ENCODE data around the gene USP24. TPM values are rescaled to one million over a fixed set of nuclear protein-coding genes. Genes with fewer than 3 reads are reported as not detected.
"Not testable (repeated sequence)": the region's sequence is repeated elsewhere in the genome, so short reads cannot be mapped to it uniquely, and the experiment has no call there.

The USP24 gene
- total RNA-seq, 1 donor from 2014 or later, result 57.1 TPM

DNA sequence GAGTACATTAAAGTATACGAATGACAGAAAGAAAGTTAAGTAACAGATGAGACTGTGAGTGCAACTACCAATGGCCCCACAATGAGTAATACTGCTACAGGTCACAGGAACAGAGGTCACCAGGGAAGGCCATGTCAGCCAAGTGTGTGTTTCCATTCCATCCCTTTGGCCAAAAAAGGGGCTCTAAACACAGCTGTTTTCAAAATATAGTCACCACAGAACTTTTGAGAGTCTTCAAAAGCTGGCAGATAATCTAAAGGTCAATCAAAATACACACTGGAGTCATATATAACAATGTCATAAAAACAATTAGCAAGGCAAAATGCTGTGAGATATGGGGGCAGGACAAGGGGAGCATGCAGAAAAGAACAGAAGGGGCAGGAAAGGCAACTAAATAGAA lies 10.2 kb downstream of the USP24 start:
- TF ChIP-seq, protein P1, sequence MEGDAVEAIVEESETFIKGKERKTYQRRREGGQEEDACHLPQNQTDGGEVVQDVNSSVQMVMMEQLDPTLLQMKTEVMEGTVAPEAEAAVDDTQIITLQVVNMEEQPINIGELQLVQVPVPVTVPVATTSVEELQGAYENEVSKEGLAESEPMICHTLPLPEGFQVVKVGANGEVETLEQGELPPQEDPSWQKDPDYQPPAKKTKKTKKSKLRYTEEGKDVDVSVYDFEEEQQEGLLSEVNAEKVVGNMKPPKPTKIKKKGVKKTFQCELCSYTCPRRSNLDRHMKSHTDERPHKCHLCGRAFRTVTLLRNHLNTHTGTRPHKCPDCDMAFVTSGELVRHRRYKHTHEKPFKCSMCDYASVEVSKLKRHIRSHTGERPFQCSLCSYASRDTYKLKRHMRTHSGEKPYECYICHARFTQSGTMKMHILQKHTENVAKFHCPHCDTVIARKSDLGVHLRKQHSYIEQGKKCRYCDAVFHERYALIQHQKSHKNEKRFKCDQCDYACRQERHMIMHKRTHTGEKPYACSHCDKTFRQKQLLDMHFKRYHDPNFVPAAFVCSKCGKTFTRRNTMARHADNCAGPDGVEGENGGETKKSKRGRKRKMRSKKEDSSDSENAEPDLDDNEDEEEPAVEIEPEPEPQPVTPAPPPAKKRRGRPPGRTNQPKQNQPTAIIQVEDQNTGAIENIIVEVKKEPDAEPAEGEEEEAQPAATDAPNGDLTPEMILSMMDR (IDR thresholded peaks at IDR 0.05; ENCODE audit: unreplicated experiment), result no peak
- Mint-ChIP-seq H3K27ac (no peak overlapping the region), H3K4me1 (ENCODE audit: low read depth) (peaks cover 13% of the 10 kb centered on the region), H3K36me3 (ENCODE audit: insufficient read depth) (peaks cover 6% of the 10 kb centered on the region), H3K4me3 (ENCODE audit: low read depth) (no peak overlapping the region), H3K9me3 (ENCODE audit: low read depth) (no peaks in the 10 kb centered on the region), H3K27me3 (no peaks in the 10 kb centered on the region)
- DNase-seq (ENCODE audit: low spot score, unreplicated experiment), result no peak

DNA sequence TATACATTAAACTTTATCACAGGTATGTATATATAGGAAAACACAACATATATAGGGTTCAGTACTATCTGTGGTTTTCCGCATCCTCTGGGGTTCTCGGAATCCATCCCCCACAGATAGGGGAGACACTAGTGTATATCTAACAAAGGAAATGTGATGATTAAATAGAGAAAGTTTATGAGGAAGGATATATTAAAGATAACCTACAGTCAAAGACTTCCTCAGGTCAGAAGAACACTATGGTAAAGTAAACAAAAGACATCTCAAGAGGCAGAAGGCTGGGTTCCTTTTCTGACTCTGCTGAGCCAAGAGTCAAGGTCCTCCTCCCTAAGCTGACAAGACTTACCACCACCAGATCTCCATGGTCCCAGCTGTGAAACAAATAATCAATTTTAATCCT lies 12.1 kb downstream of the USP24 start:
- H3K36me3 Mint-ChIP-seq (ENCODE audit: insufficient read depth), result peaks cover 18% of the 10 kb centered on the region
- H3K27ac Mint-ChIP-seq, result no peak overlapping the region
- TF ChIP-seq, protein P1 (IDR thresholded peaks at IDR 0.05; ENCODE audit: unreplicated experiment), result no peak
- H3K4me1 Mint-ChIP-seq (ENCODE audit: low read depth), result peaks cover 10% of the 10 kb centered on the region
- peaks cover 7% of the 10 kb centered on the region for H3K9me3 Mint-ChIP-seq (ENCODE audit: low read depth)
- no peaks in the 10 kb centered on the region for H3K27me3 Mint-ChIP-seq
- no peak overlapping the region for H3K4me3 Mint-ChIP-seq (ENCODE audit: low read depth)
- no peak for DNase-seq (ENCODE audit: low spot score, unreplicated experiment)

DNA sequence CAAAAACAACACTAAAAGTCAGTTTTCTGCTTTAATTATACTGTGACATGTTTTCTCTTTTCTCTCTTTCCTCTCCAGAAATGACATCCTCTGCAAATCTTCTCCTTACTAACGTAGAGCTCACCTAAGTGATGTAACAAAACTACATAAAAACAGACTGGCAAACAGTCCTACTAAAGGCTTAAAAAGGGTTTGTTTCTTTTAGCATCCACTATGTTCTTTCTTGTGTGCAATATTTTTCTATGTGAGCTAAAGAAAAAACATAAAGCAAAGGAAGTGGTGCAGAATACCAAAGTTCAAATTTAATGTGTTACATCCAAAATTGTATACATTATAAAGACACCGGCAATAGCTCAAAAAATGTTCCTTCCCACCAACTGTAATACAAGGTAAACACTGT lies 14.5 kb downstream of the USP24 start:
- TF ChIP-seq, protein P1 (IDR thresholded peaks at IDR 0.05; ENCODE audit: unreplicated experiment), result no peak
- DNase-seq (ENCODE audit: low spot score, unreplicated experiment), result no peak
- H3K4me3 Mint-ChIP-seq (ENCODE audit: low read depth), result no peak overlapping the region
- peaks cover 7% of the 10 kb centered on the region for H3K9me3 Mint-ChIP-seq (ENCODE audit: low read depth)
- no peak overlapping the region for H3K27ac Mint-ChIP-seq
- H3K27me3 Mint-ChIP-seq, result no peaks in the 10 kb centered on the region
- H3K36me3 Mint-ChIP-seq (ENCODE audit: insufficient read depth), result peaks cover 18% of the 10 kb centered on the region
- H3K4me1 Mint-ChIP-seq (ENCODE audit: low read depth), result peaks cover 22% of the 10 kb centered on the region

DNA sequence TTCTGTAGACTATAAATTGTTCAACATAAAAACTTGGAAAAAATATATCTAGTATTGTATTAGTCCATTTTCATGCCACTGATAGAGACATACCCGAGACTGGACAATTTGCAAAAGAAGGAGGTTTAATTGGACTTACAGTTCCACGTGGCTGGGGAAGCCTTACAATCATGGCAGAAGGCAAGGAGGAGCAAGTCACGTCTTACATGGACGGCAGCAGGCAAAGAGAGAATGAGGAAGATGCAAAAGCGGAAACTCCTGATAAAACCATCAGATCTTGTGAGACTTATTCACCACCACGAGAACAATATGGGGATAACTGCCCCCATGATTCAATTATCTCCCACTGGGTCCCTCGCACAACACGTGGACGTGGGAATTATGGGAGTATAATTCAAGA lies 15.4 kb downstream of the USP24 start:
- H3K27ac Mint-ChIP-seq; H3K9me3 Mint-ChIP-seq (ENCODE audit: low read depth); H3K4me3 Mint-ChIP-seq (ENCODE audit: low read depth); DNase-seq (ENCODE audit: low spot score, unreplicated experiment); H3K27me3 Mint-ChIP-seq: not testable (repeated sequence)
- Mint-ChIP-seq H3K36me3 (ENCODE audit: insufficient read depth) (peaks cover 18% of the 10 kb centered on the region), H3K4me1 (ENCODE audit: low read depth) (peaks cover 23% of the 10 kb centered on the region)

DNA sequence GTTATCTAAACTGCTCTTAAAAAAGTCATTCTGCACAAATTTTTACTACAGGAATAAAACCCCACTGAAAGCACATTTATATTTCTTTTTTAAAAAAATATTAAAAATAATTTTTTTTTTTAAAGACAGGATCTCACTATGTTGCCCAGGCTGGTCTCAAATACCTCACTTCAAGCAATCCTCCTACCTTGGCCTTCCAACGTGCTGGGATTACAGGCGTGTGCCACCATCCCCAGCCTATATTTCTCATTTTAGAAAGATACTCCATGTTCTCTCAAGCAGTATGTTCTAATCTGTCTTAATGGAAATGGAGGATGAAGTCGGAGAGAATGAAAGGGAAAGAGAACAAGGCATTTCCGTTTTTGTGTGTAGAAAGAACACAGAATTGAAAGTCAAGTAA lies 17.1 kb downstream of the USP24 start:
- no peak overlapping the region for H3K27ac Mint-ChIP-seq
- H3K27me3 Mint-ChIP-seq, result no peaks in the 10 kb centered on the region
- peaks cover 18% of the 10 kb centered on the region for H3K36me3 Mint-ChIP-seq (ENCODE audit: insufficient read depth)
- DNase-seq (ENCODE audit: low spot score, unreplicated experiment), result no peak
- H3K4me3 Mint-ChIP-seq (ENCODE audit: low read depth), result no peak overlapping the region
- TF ChIP-seq, protein P1 (IDR thresholded peaks at IDR 0.05; ENCODE audit: unreplicated experiment), result no peak
- peaks cover 33% of the 10 kb centered on the region for H3K4me1 Mint-ChIP-seq (ENCODE audit: low read depth)
- peaks cover 7% of the 10 kb centered on the region for H3K9me3 Mint-ChIP-seq (ENCODE audit: low read depth)

DNA sequence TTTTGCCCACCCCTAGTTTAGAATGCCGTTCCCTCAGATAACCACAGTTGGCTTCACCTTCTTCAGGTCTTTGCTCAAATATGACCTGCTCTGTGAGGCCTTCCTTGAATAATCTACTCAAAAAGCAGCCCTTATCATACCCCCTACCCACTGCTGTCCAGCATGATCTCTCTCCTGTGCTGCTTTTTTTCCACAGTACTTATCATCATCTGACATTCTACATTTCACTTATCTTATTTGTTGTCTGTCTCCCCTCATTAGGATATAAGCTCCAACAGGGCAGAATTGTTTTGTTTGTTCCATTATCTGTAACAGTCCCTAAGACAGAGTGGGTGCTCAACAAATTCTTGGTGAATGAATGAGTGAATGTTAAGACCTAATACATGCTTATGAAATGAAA lies 18.1 kb downstream of the USP24 start:
- Mint-ChIP-seq H3K4me3 (ENCODE audit: low read depth) (no peak overlapping the region), H3K9me3 (ENCODE audit: low read depth) (peaks cover 7% of the 10 kb centered on the region), H3K4me1 (ENCODE audit: low read depth) (peaks cover 39% of the 10 kb centered on the region), H3K27ac (peak overlapping the region; percentile 19), H3K36me3 (ENCODE audit: insufficient read depth) (peaks cover 17% of the 10 kb centered on the region), H3K27me3 (no peaks in the 10 kb centered on the region)
- TF ChIP-seq, protein P1 (IDR thresholded peaks at IDR 0.05; ENCODE audit: unreplicated experiment), result no peak
- DNase-seq (ENCODE audit: low spot score, unreplicated experiment), result no peak
